H1 (cell line): ENCODE data around the gene PRMT2. TPM values are rescaled to one million over a fixed set of nuclear protein-coding genes. Genes with fewer than 3 reads are reported as not detected.

ENCODE experiments used
- CTCF ChIA-PET: fragments of 300-600 bp; sonication (Branson Sonifier 250); formaldehyde crosslinking; loops from one replicate; lab custom pipeline; 2021; ENCODE audit not compliant: partially characterized antibody; lab: Charles Lee
- POLR2A ChIA-PET: fragments of 300-600 bp; sonication (Branson Sonifier 250); formaldehyde crosslinking; loops from one replicate; lab custom pipeline; 2021; ENCODE audit warnings: inconsistent platforms; ENCODE audit not compliant: partially characterized antibody; lab: Charles Lee
- DNase-seq, 2 experiments: peaks; one replicate each; pipeline versions ENCODE4 v3.0.0 to v3.0.0-alpha.2; 2010 to 2022; ENCODE audit warnings: low spot score in 2 of 2, low read depth in 1 of 2, mixed read lengths in 1 of 2
- FAIRE-seq: peaks from 2 replicates; lab custom pipeline; 2011; peaks lifted over from hg19 to GRCh38; lab: Jason Lieb, UNC
- H2AFZ ChIP-seq: 2 replicates; pipeline ENCODE4 v1.8.1; 2012; ENCODE audit warnings: low read length, inconsistent platforms
- H2AK5ac ChIP-seq: 2 replicates; pipeline ENCODE4 v1.6.1; 2013; ENCODE audit warnings: low read depth, low read length
- H2BK120ac ChIP-seq: replicated peaks from 2 replicates; pipeline ENCODE3; 2013; ENCODE audit warnings: low read depth, low read length, inconsistent platforms
- H2BK12ac ChIP-seq: 2 replicates; pipeline ENCODE4 v1.6.1; 2013; ENCODE audit warnings: low read depth, low read length
- H2BK15ac ChIP-seq: 2 replicates; pipeline ENCODE4 v1.6.1; 2013; ENCODE audit warnings: low read length
- H2BK20ac ChIP-seq: 2 replicates; pipeline ENCODE4 v1.6.1; 2013; ENCODE audit warnings: low read length
- H2BK5ac ChIP-seq: 2 replicates; pipeline ENCODE4 v1.6.1; 2013; ENCODE audit warnings: low read depth, low read length
- H3K14ac ChIP-seq: 2 replicates; pipeline ENCODE4 v1.6.1; 2013; ENCODE audit warnings: inconsistent platforms; ENCODE audit not compliant: insufficient read length
- H3K18ac ChIP-seq: 2 replicates; pipeline ENCODE4 v1.6.1; 2013; ENCODE audit warnings: low read length; ENCODE audit errors: extremely low read depth
- H3K23ac ChIP-seq: 2 replicates; pipeline ENCODE4 v1.6.1; 2013; ENCODE audit warnings: inconsistent platforms; ENCODE audit not compliant: insufficient read length
- H3K23me2 ChIP-seq: 2 replicates; pipeline ENCODE4 v1.6.1; 2013; ENCODE audit warnings: low read depth, low read length
- H3K27ac ChIP-seq: 2 replicates; pipeline ENCODE4 v1.6.1; 2011; ENCODE audit warnings: low read depth, low read length, inconsistent platforms
- H3K27me3 ChIP-seq, 4 experiments: replicated peaks in 1 of 4; 1 replicate in 1 of 4; 2 replicates in 3 of 4; pipeline versions ENCODE4 v1.6.1 to v1.8.1; 2011 to 2013; ENCODE audit warnings: low read length in 3 of 4, mild to moderate bottlenecking in 3 of 4, inconsistent platforms in 2 of 4, mixed read lengths in 2 of 4, moderate library complexity in 1 of 4; ENCODE audit not compliant: control insufficient read depth in 3 of 4, insufficient read depth in 3 of 4; ENCODE audit errors: extremely low read depth in 1 of 4
- H3K36me3 ChIP-seq, 4 experiments: 2 replicates each; pipeline versions ENCODE4 v1.6.1 to v1.8.1; 2011 to 2013; ENCODE audit warnings: mild to moderate bottlenecking in 4 of 4, low read length in 3 of 4, moderate library complexity in 2 of 4, control low read depth in 1 of 4, inconsistent platforms in 1 of 4; ENCODE audit not compliant: insufficient read depth in 4 of 4, control insufficient read depth in 2 of 4
- H3K4ac ChIP-seq: replicated peaks from 2 replicates; pipeline ENCODE3; 2013; ENCODE audit warnings: low read length, low read depth, mixed read lengths, inconsistent platforms; ENCODE audit not compliant: insufficient read length
- H3K4me1 ChIP-seq, 4 experiments: replicated peaks in 1 of 4; 1 replicate in 1 of 4; 2 replicates in 3 of 4; pipeline versions ENCODE4 v1.6.1 to v1.8.1; 2011 to 2013; ENCODE audit warnings: low read length in 3 of 4, inconsistent platforms in 2 of 4, mixed read lengths in 1 of 4; ENCODE audit not compliant: insufficient read depth in 4 of 4, control insufficient read depth in 3 of 4
- H3K4me2 ChIP-seq, 2 experiments: 2 replicates each; pipeline versions ENCODE4 v1.6.1 to v1.8.1; 2011 to 2013; ENCODE audit warnings: low read depth in 2 of 2, low read length in 2 of 2, control low read depth in 1 of 2, inconsistent platforms in 1 of 2, mild to moderate bottlenecking in 1 of 2; ENCODE audit not compliant: insufficient read depth in 1 of 2
- H3K4me3 ChIP-seq, 4 experiments: fragments of 200-600, 300-600 bp in 1 of 4; sonication (generic), shearing (Covaris generic), sonication (Bioruptor Twin) in 1 of 4; 2 replicates each; pipeline versions ENCODE4 v1.5.1 to v1.8.1; 2011 to 2016; ENCODE audit warnings: low read length in 4 of 4, low read depth in 3 of 4, control low read depth in 2 of 4, inconsistent platforms in 2 of 4, mild to moderate bottlenecking in 2 of 4, mixed read lengths in 1 of 4, moderate library complexity in 1 of 4; ENCODE audit not compliant: insufficient read depth in 2 of 4; ENCODE audit errors: extremely low read depth in 1 of 4
- H3K56ac ChIP-seq: replicated peaks from 2 replicates; pipeline ENCODE3; 2013; ENCODE audit warnings: low read depth, mild to moderate bottlenecking, mixed read lengths, low read length, inconsistent platforms; ENCODE audit not compliant: insufficient read length
- H3K79me1 ChIP-seq: 2 replicates; pipeline ENCODE4 v1.6.1; 2013; ENCODE audit warnings: low read depth, low read length, control low read depth
- H3K79me2 ChIP-seq, 2 experiments: 2 replicates each; pipeline versions ENCODE4 v1.6.1 to v1.8.1; 2012 to 2013; ENCODE audit warnings: low read length in 2 of 2, mild to moderate bottlenecking in 2 of 2, inconsistent platforms in 1 of 2; ENCODE audit not compliant: insufficient read depth in 2 of 2, control insufficient read depth in 1 of 2
- H3K9ac ChIP-seq, 4 experiments: replicated peaks in 1 of 4; 1 replicate in 1 of 4; 2 replicates in 3 of 4; pipeline versions ENCODE4 v1.6.1 to v1.8.1; 2011 to 2013; ENCODE audit warnings: low read depth in 3 of 4, low read length in 3 of 4, control low read depth in 2 of 4, mild to moderate bottlenecking in 2 of 4, moderate library complexity in 2 of 4, inconsistent platforms in 1 of 4; ENCODE audit errors: extremely low read depth in 1 of 4
- H3K9me3 ChIP-seq, 2 experiments: 2 replicates each; pipeline versions ENCODE4 v1.6.1 to v1.8.1; 2012 to 2013; ENCODE audit warnings: mild to moderate bottlenecking in 2 of 2, moderate library complexity in 2 of 2, control low read depth in 1 of 2, inconsistent platforms in 1 of 2, low read depth in 1 of 2, low read length in 1 of 2, mixed read lengths in 1 of 2; ENCODE audit not compliant: insufficient read depth in 2 of 2
- H4K20me1 ChIP-seq, 2 experiments: replicated peaks in 1 of 2; 2 replicates each; pipeline versions ENCODE3 to v1.8.1; 2011 to 2013; ENCODE audit warnings: inconsistent platforms in 2 of 2, low read length in 2 of 2, mild to moderate bottlenecking in 1 of 2; ENCODE audit not compliant: insufficient read depth in 2 of 2, control insufficient read depth in 1 of 2
- H4K5ac ChIP-seq: 2 replicates; pipeline ENCODE4 v1.6.1; 2013; ENCODE audit warnings: low read length, low read depth, mixed read lengths, inconsistent platforms; ENCODE audit not compliant: insufficient read length
- H4K8ac ChIP-seq: 2 replicates; pipeline ENCODE4 v1.8.0; 2013; ENCODE audit warnings: mild to moderate bottlenecking, moderate library complexity, low read length, inconsistent platforms; ENCODE audit not compliant: insufficient read depth; ENCODE audit errors: extremely low read depth
- H4K91ac ChIP-seq: replicated peaks from 2 replicates; pipeline ENCODE3; 2013; ENCODE audit warnings: low read length, mixed read lengths, inconsistent platforms; ENCODE audit not compliant: insufficient read length
- BACH1 ChIP-seq: IDR thresholded peaks from 2 replicates; pipeline ENCODE4 v1.6.1; 2012; ENCODE audit warnings: low read length, improper control_type of control experiment
- CREB1 ChIP-seq: IDR thresholded peaks from 2 replicates; pipeline ENCODE4 v1.6.1; 2012; ENCODE audit warnings: inconsistent platforms
- MAFK ChIP-seq: IDR thresholded peaks from 2 replicates; pipeline ENCODE4 v1.6.1; 2012; ENCODE audit warnings: low read depth, mild to moderate bottlenecking, improper control_type of control experiment, low read length
- POU5F1 ChIP-seq: IDR thresholded peaks from 2 replicates; pipeline ENCODE4 v1.6.1; 2011; ENCODE audit warnings: low read depth, mild to moderate bottlenecking, low read length, moderate library complexity
- RAD21 ChIP-seq, 2 experiments: IDR thresholded peaks in 1 of 2; conservative IDR thresholded peaks in 1 of 2; 2 replicates each; pipeline ENCODE4 v1.6.1; 2011; ENCODE audit warnings: low read depth in 2 of 2, low read length in 2 of 2, improper control_type of control experiment in 1 of 2, inconsistent platforms in 1 of 2, mild to moderate bottlenecking in 1 of 2, moderate library complexity in 1 of 2
- RBBP5 ChIP-seq: IDR thresholded peaks from 2 replicates; pipeline ENCODE4 v1.7.1; 2012; ENCODE audit warnings: low read depth, mild to moderate bottlenecking, inconsistent platforms, low read length, moderate library complexity, borderline replicate concordance
- RNF2 ChIP-seq: fragments of 200-900, 300-1000 bp; sonication (generic); IDR thresholded peaks from 2 replicates; pipeline ENCODE4 v1.7.1; 2016; ENCODE audit warnings: borderline replicate concordance, low read depth, mild to moderate bottlenecking, antibody characterized with exemption, low read length; ENCODE audit not compliant: poor library complexity, severe bottlenecking; ENCODE audit errors: missing control alignments
- polyA plus RNA-seq, 7 experiments: library from polyadenylated mRNA; depleted of rRNA in 3 of 7; stranded (reverse) in 5 of 7; unstranded in 2 of 7; fragments of >200 nt in 5 of 7; fragments of 200-250 nt in 2 of 7; gene quantifications; 1 replicate in 5 of 7; 2 replicates in 1 of 7; 4 replicates in 1 of 7; pipeline versions ENCODE4 v1.2.1 to v1.2.3, GENCODE V29; 2011 to 2013; ENCODE audit warnings: missing spikeins in 2 of 7, mixed read lengths in 2 of 7
- total RNA-seq: library from RNA; stranded (reverse); fragmentation: NEBNext Ultra II Directional; extraction: Animal tissue kit (Norgen Biotek cat#: 25700); gene quantifications from 2 replicates; pipeline ENCODE4 v1.2.1, GENCODE V29; 2021

Gene PRMT2
- total and polyA plus RNA-seq, 2 of the 8 experiments (the other 6 are each of a cell fraction or from before 2014, with no cell fraction given): 45.8 to 59.2 TPM

DNA sequence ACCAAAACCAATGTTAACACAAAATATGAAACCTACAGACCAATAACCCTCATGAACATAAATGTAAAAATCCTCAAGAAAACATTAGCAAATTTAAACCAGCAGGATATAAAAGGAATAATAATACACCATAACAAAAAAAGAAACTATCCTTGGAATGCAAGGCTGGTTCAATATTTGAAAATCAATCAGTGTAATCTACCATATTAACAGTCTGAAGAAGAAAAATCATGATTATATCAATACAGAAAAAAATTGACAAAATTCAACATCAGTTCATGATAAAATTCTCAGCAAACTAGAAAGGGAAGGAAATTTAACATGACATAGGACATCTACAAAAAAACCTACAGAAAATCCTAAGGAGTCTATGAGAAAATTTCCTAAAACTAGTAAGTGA lies 19.8 kb downstream of the PRMT2 start:
- Histone ChIP-seq H3K18ac (no peak overlapping the region), H4K91ac (no peak overlapping the region), H3K23ac (no peak overlapping the region), H3K27ac (no peak overlapping the region), H3K79me2 (no peaks in the 10 kb centered on the region), H3K9ac (no peak overlapping the region), H3K79me1 (peaks cover 3% of the 10 kb centered on the region), H2BK20ac (no peak overlapping the region), H4K8ac (no peak overlapping the region), H2AK5ac (no peak overlapping the region), H4K5ac (no peak overlapping the region), H3K4me3 (no peak overlapping the region), H3K9me3 (peaks cover 0 to 4% of the 10 kb centered on the region in 2 experiments; a peak in 1 of 4 replicates), H3K4me2 (no peak overlapping the region), H3K4ac (no peak overlapping the region), H3K14ac (no peak overlapping the region), H2BK12ac (no peak overlapping the region), H3K27me3 (no peaks in the 10 kb centered on the region), H4K20me1 (peaks cover 0 to 3% of the 10 kb centered on the region in 2 experiments), H3K4me1 (no peaks in the 10 kb centered on the region), H2BK15ac (no peak overlapping the region), H2AFZ (no peak overlapping the region), H2BK5ac (no peak overlapping the region), H3K23me2 (no peaks in the 10 kb centered on the region; the same call in 1 of the 2 replicates), H2BK120ac (no peak overlapping the region), H3K56ac (no peak overlapping the region), H3K36me3 (peaks cover 2 to 37% (median 15%) of the 10 kb centered on the region in 4 experiments; a peak in 6 of 8 replicates)
- DNase-seq: no peak
- ChIA-PET POLR2A (no interaction called here), CTCF (interaction anchor here (1.4 kb wide), 1 partner anchor 16 kb away, joined by 5 read pairs; no protein-coding TSS in a partner anchor)
- no peak for FAIRE-seq
- no peak for TF ChIP-seq BACH1
- no peak for TF ChIP-seq RAD21 (IDR thresholded peaks at IDR 0.05 in 1 of 2, conservative IDR thresholded peaks at IDR 0.05 in 1 of 2; ENCODE audit: low read depth in 2 of 2, low read length in 2 of 2)
- no peak for TF ChIP-seq RNF2
- no peak for TF ChIP-seq RBBP5
- TF ChIP-seq POU5F1: no peak
- no peak for TF ChIP-seq CREB1
- no peak for TF ChIP-seq MAFK
